OCI-LY1 (cell line): ENCODE data around the gene BICRAL.
"Not testable (repeated sequence)": the region's sequence is repeated elsewhere in the genome, so short reads cannot be mapped to it uniquely, and the experiment has no call there.

Source experiments
- H2AFZ ChIP-seq: fragments of 200-600 bp; sonication (generic), shearing (Covaris generic); 2 replicates; pipeline ENCODE4 v1.6.0; 2014; ENCODE audit warnings: antibody characterized with exemption, mild to moderate bottlenecking, low read length
- H3F3A ChIP-seq: fragments of 200-600 bp; sonication (generic), shearing (Covaris generic); 2 replicates; pipeline ENCODE4 v1.6.0; 2014; ENCODE audit warnings: mild to moderate bottlenecking, antibody characterized with exemption, low read length, moderate library complexity; ENCODE audit not compliant: insufficient read depth
- H3K27ac ChIP-seq: fragments of 200-600 bp; sonication (generic); 2 replicates; pipeline ENCODE4 v1.5.1; 2014; ENCODE audit warnings: low read length, mixed run types, mild to moderate bottlenecking, low read depth; ENCODE audit not compliant: poor library complexity, severe bottlenecking
- H3K27me3 ChIP-seq: fragments of 200-600 bp; sonication (generic); 2 replicates; pipeline ENCODE4 v1.6.0; 2014; ENCODE audit warnings: antibody characterized with exemption, mild to moderate bottlenecking, low read length, moderate library complexity; ENCODE audit not compliant: insufficient read depth
- H3K36me3 ChIP-seq: fragments of 200-600 bp; sonication (generic); 2 replicates; pipeline ENCODE4 v1.6.1; 2014; ENCODE audit warnings: mild to moderate bottlenecking, antibody characterized with exemption, low read length, moderate library complexity, mixed read lengths; ENCODE audit not compliant: insufficient read depth
- H3K4me1 ChIP-seq: fragments of 200-600 bp; sonication (generic); 2 replicates; pipeline ENCODE4 v1.5.1; 2014; ENCODE audit warnings: mild to moderate bottlenecking, low read length, moderate library complexity; ENCODE audit not compliant: insufficient read depth, severe bottlenecking
- H3K4me2 ChIP-seq: fragments of 200-600 bp; sonication (generic), shearing (Covaris generic); 2 replicates; pipeline ENCODE4 v1.6.1; 2014; ENCODE audit warnings: low read length
- H3K4me3 ChIP-seq: fragments of 200-600 bp; sonication (generic); 2 replicates; pipeline ENCODE4 v1.5.1; 2014; ENCODE audit warnings: low read length, low read depth, mild to moderate bottlenecking, mixed read lengths; ENCODE audit not compliant: poor library complexity, severe bottlenecking
- H3K79me2 ChIP-seq: fragments of 200-600 bp; shearing (Covaris generic); 2 replicates; pipeline ENCODE4 v1.6.1; 2016; ENCODE audit warnings: mixed run types, low read length, mixed read lengths; ENCODE audit not compliant: insufficient read depth
- H3K9ac ChIP-seq: fragments of 200-600 bp; sonication (generic), shearing (Covaris generic); 2 replicates; pipeline ENCODE4 v1.6.1; 2014; ENCODE audit warnings: mild to moderate bottlenecking, low read length, mixed read lengths
- H3K9me2 ChIP-seq: fragments of 200-600 bp; sonication (generic), shearing (Covaris generic); 2 replicates; pipeline ENCODE4 v1.6.1; 2014; ENCODE audit warnings: low read depth, mild to moderate bottlenecking, low read length, mixed read lengths
- H3K9me3 ChIP-seq: fragments of 200-600 bp; shearing (Covaris generic); 2 replicates; pipeline ENCODE4 v1.6.1; 2014; ENCODE audit warnings: low read length, mixed read lengths
- H4K20me1 ChIP-seq: fragments of 200-600 bp; sonication (generic), shearing (Covaris generic); 2 replicates; pipeline ENCODE4 v1.6.0; 2016; ENCODE audit warnings: mild to moderate bottlenecking, low read length; ENCODE audit not compliant: insufficient read depth
- EZH2 ChIP-seq: fragments of 200-600 bp; sonication (generic), shearing (Covaris generic); IDR thresholded peaks from 2 replicates; pipeline ENCODE4 v1.8.0; 2017; ENCODE audit warnings: borderline replicate concordance, mixed run types, mild to moderate bottlenecking, antibody characterized with exemption, low read length, moderate library complexity, mixed read lengths
- TF ChIP-seq, protein P1 (sequence below): fragments of 200-600 bp; sonication (generic), shearing (Covaris generic); IDR thresholded peaks from 2 replicates; pipeline ENCODE4 v1.5.1; 2017; ENCODE audit warnings: mild to moderate bottlenecking, antibody characterized with exemption, low read length, moderate library complexity, mixed read lengths

Gene BICRAL

DNA sequence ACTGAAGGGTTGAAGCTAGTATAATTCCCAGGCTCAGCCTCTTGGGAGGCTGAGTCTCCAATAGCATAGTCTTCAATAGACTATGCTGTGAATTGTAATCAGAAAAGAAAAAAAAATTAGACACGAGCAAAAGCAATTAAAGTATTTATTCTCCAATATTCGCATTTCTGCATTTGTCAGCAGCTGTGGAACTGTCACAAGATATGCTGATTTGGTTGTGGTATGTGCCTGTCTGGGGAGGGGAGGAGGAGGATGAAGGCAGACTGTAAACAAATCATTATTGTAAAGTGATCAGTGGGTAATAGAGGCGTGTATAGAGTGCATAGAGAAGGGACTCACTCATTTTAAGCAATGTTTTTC is 10.1 kb upstream of the BICRAL start:
- Histone ChIP-seq H3K9me2 (no peaks in the 10 kb centered on the region), H3K27ac (peak overlapping the region; percentile 96), H3K9me3 (no peaks in the 10 kb centered on the region), H3K4me3 (peak overlapping the region; percentile 60), H2AFZ (no peak overlapping the region), H3K4me1 (peaks cover 55% of the 10 kb centered on the region), H4K20me1 (no peaks in the 10 kb centered on the region), H3K79me2 (no peaks in the 10 kb centered on the region), H3K4me2 (peak overlapping the region; percentile 89), H3K36me3 (no peaks in the 10 kb centered on the region), H3K27me3 (no peaks in the 10 kb centered on the region), H3K9ac (peak overlapping the region; percentile 79), H3F3A (no peaks in the 10 kb centered on the region)
- no peak for TF ChIP-seq EZH2
- TF ChIP-seq, protein P1, sequence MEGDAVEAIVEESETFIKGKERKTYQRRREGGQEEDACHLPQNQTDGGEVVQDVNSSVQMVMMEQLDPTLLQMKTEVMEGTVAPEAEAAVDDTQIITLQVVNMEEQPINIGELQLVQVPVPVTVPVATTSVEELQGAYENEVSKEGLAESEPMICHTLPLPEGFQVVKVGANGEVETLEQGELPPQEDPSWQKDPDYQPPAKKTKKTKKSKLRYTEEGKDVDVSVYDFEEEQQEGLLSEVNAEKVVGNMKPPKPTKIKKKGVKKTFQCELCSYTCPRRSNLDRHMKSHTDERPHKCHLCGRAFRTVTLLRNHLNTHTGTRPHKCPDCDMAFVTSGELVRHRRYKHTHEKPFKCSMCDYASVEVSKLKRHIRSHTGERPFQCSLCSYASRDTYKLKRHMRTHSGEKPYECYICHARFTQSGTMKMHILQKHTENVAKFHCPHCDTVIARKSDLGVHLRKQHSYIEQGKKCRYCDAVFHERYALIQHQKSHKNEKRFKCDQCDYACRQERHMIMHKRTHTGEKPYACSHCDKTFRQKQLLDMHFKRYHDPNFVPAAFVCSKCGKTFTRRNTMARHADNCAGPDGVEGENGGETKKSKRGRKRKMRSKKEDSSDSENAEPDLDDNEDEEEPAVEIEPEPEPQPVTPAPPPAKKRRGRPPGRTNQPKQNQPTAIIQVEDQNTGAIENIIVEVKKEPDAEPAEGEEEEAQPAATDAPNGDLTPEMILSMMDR: no peak

GRCh38 chr6:42774201-42774600 is 7.7 kb upstream of the BICRAL start:
- no peaks in the 10 kb centered on the region for H3K79me2 ChIP-seq
- peak overlapping the region; percentile 89 for H3K27ac ChIP-seq
- H3K4me2 ChIP-seq: peak overlapping the region; percentile 54

DNA sequence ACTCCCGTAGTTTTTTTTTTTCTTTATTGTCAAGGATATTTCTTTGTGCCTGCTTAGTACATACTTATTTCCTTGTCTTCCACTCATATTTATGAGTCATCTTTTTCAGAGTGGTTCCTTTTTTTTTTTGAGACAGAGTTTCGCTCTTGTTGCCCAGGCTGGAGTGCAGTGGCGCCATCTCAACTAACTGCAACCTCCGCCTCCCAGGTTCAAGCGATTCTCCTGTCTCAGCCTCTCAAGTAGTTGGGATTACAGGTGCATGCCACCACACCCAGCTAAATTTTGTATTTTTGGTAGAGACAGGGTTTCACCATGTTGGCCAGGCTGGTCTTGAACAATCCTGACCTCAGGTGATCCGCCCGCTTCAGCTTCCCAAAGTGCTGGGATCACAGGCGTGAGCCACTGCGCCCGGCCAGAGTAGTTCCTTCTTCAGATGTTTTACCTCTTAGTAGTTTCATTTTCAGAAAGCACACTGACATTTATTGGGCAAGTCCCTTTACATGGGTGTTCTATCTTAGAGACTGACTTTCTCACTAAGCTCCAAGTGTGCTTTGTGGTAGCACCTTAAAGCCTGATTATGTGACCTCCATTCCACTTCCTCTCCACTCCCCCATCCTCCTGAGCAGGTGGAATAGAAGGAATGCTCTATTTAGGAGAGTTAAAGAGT is 6.9 kb upstream of the BICRAL start:
- H3K79me2 ChIP-seq, H3K9me2 ChIP-seq, H3K36me3 ChIP-seq, H2AFZ ChIP-seq, H3K9me3 ChIP-seq, H3K27me3 ChIP-seq, H3F3A ChIP-seq, H4K20me1 ChIP-seq: not testable (repeated sequence)
- peak overlapping the region; percentile 27 for H3K4me3 ChIP-seq
- peak overlapping the region; percentile 54 for H3K4me2 ChIP-seq
- H3K27ac ChIP-seq: peak overlapping the region; percentile 89
- H3K4me1 ChIP-seq: peaks cover 87% of the 10 kb centered on the region
- peak overlapping the region; percentile 45 for H3K9ac ChIP-seq

More at GRCh38 chr6:42774201-42774600, 7.7 kb upstream of the BICRAL start:
- H3K9me3 ChIP-seq: no peaks in the 10 kb centered on the region
- peaks cover 80% of the 10 kb centered on the region for H3K4me1 ChIP-seq
- no peaks in the 10 kb centered on the region for H3K36me3 ChIP-seq
- no peaks in the 10 kb centered on the region for H3F3A ChIP-seq
- no peak overlapping the region for H3K4me3 ChIP-seq
- no peaks in the 10 kb centered on the region for H3K9me2 ChIP-seq
- H4K20me1 ChIP-seq: no peaks in the 10 kb centered on the region
- no peak overlapping the region for H2AFZ ChIP-seq
- H3K27me3 ChIP-seq: no peaks in the 10 kb centered on the region
- peak overlapping the region; percentile 31; the same call in 1 of the 2 replicates for H3K9ac ChIP-seq
- no peak for TF ChIP-seq EZH2
- TF ChIP-seq, protein P1: no peak
